ENCODE data around the gene G6PC2. TPM values are rescaled to one million over a fixed set of nuclear protein-coding genes. Genes with fewer than 3 reads are reported as not detected.

Gene G6PC2, protein sequence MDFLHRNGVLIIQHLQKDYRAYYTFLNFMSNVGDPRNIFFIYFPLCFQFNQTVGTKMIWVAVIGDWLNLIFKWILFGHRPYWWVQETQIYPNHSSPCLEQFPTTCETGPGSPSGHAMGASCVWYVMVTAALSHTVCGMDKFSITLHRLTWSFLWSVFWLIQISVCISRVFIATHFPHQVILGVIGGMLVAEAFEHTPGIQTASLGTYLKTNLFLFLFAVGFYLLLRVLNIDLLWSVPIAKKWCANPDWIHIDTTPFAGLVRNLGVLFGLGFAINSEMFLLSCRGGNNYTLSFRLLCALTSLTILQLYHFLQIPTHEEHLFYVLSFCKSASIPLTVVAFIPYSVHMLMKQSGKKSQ
- not detected in 2 replicates for total RNA-seq (2014; rRNA removed; shearing (Covaris generic))

DNA sequence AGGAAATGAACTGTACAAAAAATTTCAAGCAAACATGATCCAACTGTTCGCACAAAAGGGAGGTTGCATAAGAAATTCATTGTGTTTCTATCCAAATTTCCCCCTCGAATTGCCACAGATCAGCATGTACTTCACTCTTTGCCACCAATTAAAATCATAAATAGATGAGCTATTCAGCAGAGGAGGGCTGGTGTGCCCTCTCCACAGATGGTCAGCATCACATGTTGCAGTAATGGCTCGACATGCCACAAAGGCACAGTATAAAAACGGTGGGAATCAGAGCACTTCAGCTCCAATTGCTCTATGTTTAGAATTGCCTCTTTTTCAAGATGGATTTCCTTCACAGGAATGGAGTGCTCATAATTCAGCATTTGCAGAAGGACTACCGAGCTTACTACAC lies at the start of gene G6PC2:
G6PC2 (plus strand) TSS at position 289 of the 400 bp plus-strand sequence; CDS start at position 330, 41 bp downstream.

DNA sequence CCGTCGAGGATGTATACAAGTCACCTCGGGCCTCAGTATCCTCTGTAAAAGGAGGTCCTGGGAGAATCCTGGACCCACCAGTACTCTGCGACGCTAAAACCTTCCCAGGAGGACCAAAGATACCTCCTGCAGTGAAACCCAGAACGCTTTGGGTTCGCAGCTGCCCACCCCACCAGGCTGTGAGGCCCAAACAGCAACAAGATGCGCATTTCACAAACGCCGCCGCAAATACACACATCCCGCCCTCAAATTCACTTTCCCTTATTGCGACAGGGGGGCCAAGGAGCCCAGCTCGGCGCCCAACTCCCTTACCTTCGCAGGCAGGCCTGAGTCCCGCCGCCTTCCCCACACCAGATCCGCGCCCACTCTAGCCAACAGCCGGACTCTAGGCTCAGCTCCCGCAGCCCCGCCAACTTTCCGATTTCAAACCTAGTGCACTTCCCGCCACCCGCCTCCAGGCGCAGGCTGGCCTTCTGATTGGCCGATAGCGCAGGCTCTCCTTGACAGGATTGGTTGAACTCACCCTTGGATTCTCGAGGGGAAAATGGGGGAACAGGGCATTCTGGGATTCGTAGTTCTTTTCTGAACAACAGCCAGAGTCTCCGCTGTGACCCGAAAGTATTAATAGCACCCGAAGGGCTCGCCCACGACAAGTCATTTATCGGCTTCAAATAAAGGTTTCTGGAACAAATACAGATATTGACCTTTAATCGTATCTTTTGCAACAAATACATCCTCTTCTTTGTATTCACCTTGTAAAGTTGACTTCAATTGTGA lies 10.9 kb upstream of the G6PC2 start, which contains the start of gene SPC25:
SPC25 (minus strand) TSS at position 425 of the 777 bp plus-strand sequence. CDS start 911 bp downstream, outside the sequence.

Other genes starting within 250 kb of the G6PC2 start
- 0.50 TPM in 1 of 2 replicates, not detected in the other for gene NOSTRIN, start 98.7 kb upstream of the G6PC2 start, total RNA-seq (2014; rRNA removed; shearing (Covaris generic))
- gene SPC25, start 10.9 kb upstream of the G6PC2 start, total RNA-seq (2014; rRNA removed; shearing (Covaris generic)), result 5.1 and 9.7 TPM in 2 replicates
- not detected in 2 replicates for gene ABCB11, start 130.0 kb downstream of the G6PC2 start, total RNA-seq (2014; rRNA removed; shearing (Covaris generic))
- not detected in 2 replicates for gene DHRS9, start 168.3 kb downstream of the G6PC2 start, total RNA-seq (2014; rRNA removed; shearing (Covaris generic))